ENCODE measurements around the gene SCD5.

The SCD5 gene

GRCh38 chr4:82629238-82630000, 169.2 kb downstream of the SCD5 start:
- no peak for TF ChIP-seq CTCF (IDR thresholded peaks at IDR 0.05)

GRCh38 chr4:82626251-82626868, 172.2 kb downstream of the SCD5 start:
- no peak for TF ChIP-seq CTCF (IDR thresholded peaks at IDR 0.05)

- TF ChIP-seq CTCF (IDR thresholded peaks at IDR 0.05) = no peak
Observed at GRCh38 chr4:82624819-82625218, 173.8 kb downstream of the SCD5 start.

GRCh38 chr4:82623121-82623683, 175.4 kb downstream of the SCD5 start:
- no peak for TF ChIP-seq CTCF (IDR thresholded peaks at IDR 0.05)

GRCh38 chr4:82621251-82621650, 177.3 kb downstream of the SCD5 start:
- TF ChIP-seq CTCF (IDR thresholded peaks at IDR 0.05) = no peak

- TF ChIP-seq CTCF (IDR thresholded peaks at IDR 0.05) = no peak
Observed at GRCh38 chr4:82620126-82620735, 178.4 kb downstream of the SCD5 start.

GRCh38 chr4:82618103-82618720, 180.4 kb downstream of the SCD5 start:
- no peak for TF ChIP-seq CTCF (IDR thresholded peaks at IDR 0.05)

All from LNCAP (cell line).